Loucy (cell line): ENCODE data around the gene OPRL1.

Experiments used
- EZH2phosphoT487 ChIP-seq: fragments of 200-600 bp; IDR thresholded peaks from 2 replicates; pipeline ENCODE4 v1.6.1; 2018; ENCODE audit warnings: antibody characterized with exemption, mild to moderate bottlenecking, moderate library complexity, borderline replicate concordance
- TF ChIP-seq, protein P1 (sequence below): fragments of 200-600 bp; sonication (generic); conservative IDR thresholded peaks from 2 replicates; pipeline ENCODE4 v1.5.1; 2014; ENCODE audit warnings: mild to moderate bottlenecking, antibody characterized with exemption, low read length

DNA sequence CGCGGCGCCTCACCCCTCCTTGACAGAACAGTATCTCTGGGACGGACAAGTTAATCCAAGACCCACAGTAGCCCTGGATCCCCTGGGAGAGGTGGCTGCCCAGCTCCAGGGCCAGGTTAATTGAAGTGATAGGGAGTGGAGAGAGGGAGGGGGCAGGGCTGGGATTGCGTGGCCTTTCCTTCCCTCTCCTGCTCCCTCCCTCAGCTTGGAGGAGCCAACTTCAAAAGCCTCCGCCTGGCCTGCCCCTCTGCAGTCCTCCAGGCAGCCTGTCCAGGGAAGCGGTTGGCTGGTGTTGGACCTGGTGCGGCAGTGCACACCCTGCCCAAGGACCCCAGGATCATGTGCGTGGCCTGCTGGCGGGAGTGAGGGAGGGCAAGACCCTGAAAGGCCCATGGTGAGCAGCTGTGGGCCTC lies 43.9 kb upstream of the OPRL1 start, which contains the start of gene C20orf204:
- TF ChIP-seq, protein P1, sequence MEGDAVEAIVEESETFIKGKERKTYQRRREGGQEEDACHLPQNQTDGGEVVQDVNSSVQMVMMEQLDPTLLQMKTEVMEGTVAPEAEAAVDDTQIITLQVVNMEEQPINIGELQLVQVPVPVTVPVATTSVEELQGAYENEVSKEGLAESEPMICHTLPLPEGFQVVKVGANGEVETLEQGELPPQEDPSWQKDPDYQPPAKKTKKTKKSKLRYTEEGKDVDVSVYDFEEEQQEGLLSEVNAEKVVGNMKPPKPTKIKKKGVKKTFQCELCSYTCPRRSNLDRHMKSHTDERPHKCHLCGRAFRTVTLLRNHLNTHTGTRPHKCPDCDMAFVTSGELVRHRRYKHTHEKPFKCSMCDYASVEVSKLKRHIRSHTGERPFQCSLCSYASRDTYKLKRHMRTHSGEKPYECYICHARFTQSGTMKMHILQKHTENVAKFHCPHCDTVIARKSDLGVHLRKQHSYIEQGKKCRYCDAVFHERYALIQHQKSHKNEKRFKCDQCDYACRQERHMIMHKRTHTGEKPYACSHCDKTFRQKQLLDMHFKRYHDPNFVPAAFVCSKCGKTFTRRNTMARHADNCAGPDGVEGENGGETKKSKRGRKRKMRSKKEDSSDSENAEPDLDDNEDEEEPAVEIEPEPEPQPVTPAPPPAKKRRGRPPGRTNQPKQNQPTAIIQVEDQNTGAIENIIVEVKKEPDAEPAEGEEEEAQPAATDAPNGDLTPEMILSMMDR: no peak
- TF ChIP-seq EZH2phosphoT487: no peak
